BJ (cell line): ENCODE data around the gene TMEM267. TPM values are rescaled to one million over a fixed set of nuclear protein-coding genes. Genes with fewer than 3 reads are reported as not detected.

Experiments used
- CTCF ChIA-PET: fragments of 350-600 bp; formaldehyde crosslinking; extraction: SDS; loops from one replicate; lab custom pipeline; 2021; ENCODE audit warnings: antibody characterized with exemption, inconsistent platforms; lab: Yijun Ruan, JAX
- POLR2A ChIA-PET: fragments of 300-600 bp; sonication (Branson Sonifier 250); formaldehyde crosslinking; extraction: SDS; loops from one replicate; lab custom pipeline; 2021; ENCODE audit warnings: antibody characterized with exemption; lab: Charles Lee
- DNase-seq: peaks from one replicate; pipeline ENCODE4 v3.0.0-alpha.2; 2011; ENCODE audit warnings: low read depth
- H3K27me3 ChIP-seq: 2 replicates; pipeline ENCODE4 v1.6.0; 2011; ENCODE audit warnings: low read length; ENCODE audit not compliant: control insufficient read depth, insufficient read depth
- H3K36me3 ChIP-seq: 2 replicates; pipeline ENCODE4 v1.5.1; 2011; ENCODE audit warnings: low read length; ENCODE audit not compliant: control insufficient read depth, insufficient read depth
- H3K4me3 ChIP-seq: 2 replicates; pipeline ENCODE4 v1.5.1; 2011; ENCODE audit warnings: low read depth, mild to moderate bottlenecking, control low read depth, low read length
- CTCF ChIP-seq: IDR thresholded peaks from 2 replicates; pipeline ENCODE4 v1.5.1; 2011; ENCODE audit warnings: low read depth, mild to moderate bottlenecking, control low read depth, inconsistent platforms, low read length, moderate library complexity; ENCODE audit not compliant: insufficient read depth
- polyA plus RNA-seq: library from polyadenylated mRNA; depleted of rRNA; stranded (reverse); fragments of >200 nt; gene quantifications from 2 replicates; pipeline ENCODE4 v1.2.3, GENCODE V29; 2011

Gene TMEM267
- polyA plus RNA-seq, 1 experiment, result 11.4 TPM

- no peak for DNase-seq
- ChIA-PET POLR2A (no interaction called here), CTCF (interaction anchor here (0.8 to 1.7 kb wide), 3 partner anchors 8 to 13 kb away, joined by 3 to 6 read pairs (median 3); no protein-coding TSS in a partner anchor)
Measured at GRCh38 chr5:43497311-43498104, 13.8 kb upstream of the TMEM267 start.

GRCh38 chr5:43491326-43491725 lies 7.7 kb upstream of the TMEM267 start:
- no peaks in the 10 kb centered on the region for H3K27me3 ChIP-seq
- ChIA-PET POLR2A (no interaction called here), CTCF (no interaction called here)
- H3K4me3 ChIP-seq, result no peak overlapping the region
- no peaks in the 10 kb centered on the region for H3K36me3 ChIP-seq
- no peak for TF ChIP-seq CTCF
- DNase-seq, result no peak

More at GRCh38 chr5:43497311-43498104, 13.8 kb upstream of the TMEM267 start:
- no peak for TF ChIP-seq CTCF
- H3K27me3 ChIP-seq, result no peaks in the 10 kb centered on the region
- no peaks in the 10 kb centered on the region for H3K36me3 ChIP-seq
- H3K4me3 ChIP-seq, result no peak overlapping the region

GRCh38 chr5:43486353-43486752 lies 2.7 kb upstream of the TMEM267 start:
- ChIA-PET POLR2A (no interaction called here), CTCF (interaction anchor here (0.7 to 3.2 kb wide), 3 partner anchors 11 to 97 kb away, joined by 3 to 21 read pairs (median 3); no protein-coding TSS in a partner anchor)
- H3K27me3 ChIP-seq, result no peaks in the 10 kb centered on the region
- no peak for DNase-seq
- no peak for TF ChIP-seq CTCF
- no peak overlapping the region for H3K4me3 ChIP-seq
- H3K36me3 ChIP-seq, result no peaks in the 10 kb centered on the region

- ChIA-PET POLR2A (interaction anchor here (0.7 kb wide), 1 partner anchor 451 kb away, joined by 3 read pairs; no protein-coding TSS in a partner anchor), CTCF (interaction anchor here (1.0 to 3.2 kb wide), 8 partner anchors 10 to 253 kb away, joined by 3 to 21 read pairs (median 8); no protein-coding TSS in a partner anchor)
Measured at GRCh38 chr5:43485406-43485805, 1.7 kb upstream of the TMEM267 start.

More at GRCh38 chr5:43485406-43485805, 1.7 kb upstream of the TMEM267 start:
- Histone ChIP-seq H3K4me3 (no peak overlapping the region), H3K27me3 (no peaks in the 10 kb centered on the region), H3K36me3 (no peaks in the 10 kb centered on the region)
- no peak for DNase-seq
- TF ChIP-seq CTCF, result no peak
